HG03060 (cell line): ENCODE results near the gene TMEM217.

Experiments used
- ATAC-seq: cut with Tn5 transposase; IDR thresholded peaks from one replicate; pipeline ENCODE4 v1.9.1; 2021; ENCODE audit warnings: low read depth, moderate number of reproducible peaks; ENCODE audit not compliant: unreplicated experiment

The TMEM217 gene

GRCh38 chr6:37280162-37280887 lies 22.4 kb upstream of the TMEM217 start:
- no peak for ATAC-seq

DNA sequence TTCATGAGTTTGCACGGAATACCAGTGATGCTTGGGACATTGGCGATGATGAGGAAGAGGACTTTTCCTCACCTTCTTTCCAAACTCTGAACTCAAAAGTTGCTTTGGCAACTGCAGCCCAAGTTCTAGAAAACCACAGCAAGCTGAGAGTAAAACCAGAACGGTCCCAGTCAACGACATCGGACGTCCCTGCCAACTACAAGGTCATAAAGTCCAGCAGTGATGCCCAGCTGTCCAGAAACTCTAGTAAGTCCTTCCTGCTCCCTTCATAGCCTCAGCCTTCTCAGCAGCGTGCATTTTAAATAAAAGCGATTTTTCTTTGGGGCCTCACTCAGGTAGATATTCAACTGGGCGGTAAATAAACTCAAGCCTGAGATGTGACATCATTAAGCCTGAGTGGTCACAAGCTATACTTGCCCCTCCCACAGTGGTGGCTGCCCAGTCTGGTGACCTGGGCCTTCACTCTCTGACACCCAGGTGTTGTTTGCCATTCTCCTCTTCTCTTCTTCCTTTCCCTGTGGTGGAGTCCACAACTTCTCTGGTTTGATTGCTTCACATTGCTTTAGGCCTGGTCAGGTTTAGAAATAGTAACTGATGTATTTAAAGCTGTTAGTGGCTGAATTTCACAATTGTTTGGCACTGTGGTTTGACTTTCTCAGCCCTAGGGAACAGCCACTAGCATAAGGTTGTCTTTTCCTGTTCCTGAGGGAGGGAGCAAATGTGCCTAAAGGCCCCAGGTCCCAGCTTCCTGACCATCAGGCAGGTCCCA lies 21.6 kb upstream of the TMEM217 start:
- ATAC-seq = no peak

- no peak for ATAC-seq
These were observed 19.1 kb upstream of the TMEM217 start for GRCh38 chr6:37277001-37277409.

DNA sequence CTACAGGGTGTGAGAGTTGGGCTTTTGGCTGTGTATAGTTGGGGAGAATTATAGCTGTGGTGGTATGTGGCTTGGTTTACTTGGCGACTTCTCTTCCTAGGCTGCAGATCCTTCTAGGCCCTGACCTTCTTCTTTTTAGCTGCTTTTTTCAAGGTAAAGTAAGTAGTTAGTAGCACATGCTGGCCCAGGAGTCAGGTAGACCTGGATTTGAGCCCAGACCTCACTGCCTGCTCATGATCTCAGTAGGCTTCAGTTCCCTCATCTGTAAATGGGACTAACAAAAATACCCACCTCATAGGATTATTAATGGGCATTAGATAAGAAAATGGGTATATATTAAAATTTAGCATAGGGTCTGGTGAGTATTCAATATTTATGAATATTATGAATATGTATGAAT lies 17.4 kb upstream of the TMEM217 start:
- ATAC-seq = no peak

GRCh38 chr6:37273690-37274089 lies 15.7 kb upstream of the TMEM217 start:
- no peak for ATAC-seq

DNA sequence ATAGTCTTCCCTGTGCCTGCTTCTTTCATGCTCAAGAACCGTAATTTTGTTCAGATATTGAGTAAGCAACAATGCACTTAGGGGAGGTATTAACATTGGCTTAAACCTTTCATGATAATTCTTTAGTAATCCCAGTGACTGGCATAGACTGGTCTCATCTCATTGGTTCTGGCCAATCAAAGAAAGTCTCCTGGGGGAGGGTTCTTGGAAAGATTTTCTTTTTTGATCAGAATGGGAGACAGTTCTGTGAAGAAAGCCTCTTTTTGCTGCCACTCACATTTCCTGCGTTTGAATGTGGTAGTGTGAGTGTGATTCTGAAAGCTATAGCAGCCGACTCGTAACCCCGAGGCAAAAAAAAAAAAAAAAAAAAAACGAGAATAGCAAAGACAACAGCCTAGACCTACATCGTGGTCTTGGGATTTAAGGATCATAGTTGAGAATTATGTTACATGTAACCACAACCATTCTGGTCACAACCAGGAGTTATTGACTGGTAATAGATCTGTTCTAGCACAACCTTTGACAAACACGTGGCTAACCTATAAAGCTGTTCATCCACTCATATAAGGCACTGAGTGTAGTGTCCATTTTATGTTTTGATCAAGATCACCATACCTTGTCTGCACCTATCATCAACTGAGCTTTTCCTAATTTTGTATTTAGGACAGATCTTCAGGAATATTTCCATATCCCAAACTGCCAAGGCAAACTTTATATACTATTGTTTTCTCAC lies 15.1 kb upstream of the TMEM217 start:
- no peak for ATAC-seq

DNA sequence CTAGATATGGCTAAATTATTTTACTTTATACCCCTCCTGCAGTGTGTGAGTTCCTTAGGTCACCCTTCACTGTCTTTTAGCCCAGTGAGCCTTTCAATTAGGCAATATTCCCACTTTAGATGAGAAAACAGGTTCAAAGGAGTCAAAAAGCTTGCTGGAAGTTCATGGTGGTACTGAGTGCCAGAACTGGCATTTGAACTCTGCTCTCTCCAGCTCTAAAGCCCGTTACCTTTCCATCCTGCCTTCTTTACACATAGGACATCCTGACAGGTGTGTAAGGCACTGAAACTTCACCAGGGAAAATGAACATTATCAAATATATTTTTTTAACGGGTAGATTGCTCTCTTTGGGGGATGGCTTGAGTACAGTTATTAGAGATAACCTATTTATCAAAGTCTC lies 11.2 kb upstream of the TMEM217 start:
- ATAC-seq = no peak

GRCh38 chr6:37265860-37266259 lies 7.9 kb upstream of the TMEM217 start:
- no peak for ATAC-seq

DNA sequence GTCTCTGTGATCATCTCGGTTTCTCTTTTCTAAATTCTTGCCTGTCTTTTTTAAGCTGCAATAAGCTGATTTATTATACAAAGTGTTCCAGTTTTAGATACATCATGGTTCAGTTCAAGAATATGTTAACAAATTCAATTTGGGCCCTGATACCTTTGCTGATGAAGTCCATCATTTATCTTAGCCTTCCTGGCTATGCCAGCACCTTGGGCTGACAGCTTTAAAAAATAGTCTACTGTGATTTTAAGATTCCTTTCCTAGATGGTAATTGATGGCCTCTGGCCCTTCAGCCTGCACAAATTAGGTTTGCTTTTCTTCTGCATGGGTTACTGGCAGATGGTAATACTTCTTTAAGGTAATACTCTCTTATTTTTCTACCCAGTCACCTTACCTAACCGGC lies 7.1 kb upstream of the TMEM217 start:
- no peak for ATAC-seq

DNA sequence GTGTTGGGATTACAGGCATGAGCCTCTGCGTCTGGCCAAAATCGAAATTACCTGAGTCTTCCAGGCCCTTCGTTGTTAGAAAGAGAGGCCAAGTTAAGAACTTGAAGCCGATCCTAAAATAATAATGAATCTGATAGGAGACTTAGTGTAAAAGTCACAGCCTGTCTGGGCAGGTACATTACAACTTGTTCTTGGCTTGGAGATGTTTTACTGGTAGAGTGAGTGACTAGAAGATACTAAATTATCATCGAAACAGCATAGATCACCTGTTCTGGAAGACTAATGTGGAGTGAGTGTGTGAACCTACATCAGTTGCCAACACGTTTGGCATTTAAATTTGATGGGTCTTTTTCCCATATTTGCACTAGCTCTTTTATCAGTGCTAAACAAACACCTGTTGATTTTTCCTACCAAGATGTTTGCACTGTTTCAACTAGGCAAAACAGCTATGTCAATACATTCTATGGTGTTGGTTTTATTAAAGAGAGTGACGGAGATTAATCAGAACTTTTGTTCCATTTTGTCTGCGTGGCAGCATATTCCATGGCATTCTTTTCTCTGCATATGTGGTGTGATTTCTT lies 4.6 kb upstream of the TMEM217 start:
- no peak for ATAC-seq

DNA sequence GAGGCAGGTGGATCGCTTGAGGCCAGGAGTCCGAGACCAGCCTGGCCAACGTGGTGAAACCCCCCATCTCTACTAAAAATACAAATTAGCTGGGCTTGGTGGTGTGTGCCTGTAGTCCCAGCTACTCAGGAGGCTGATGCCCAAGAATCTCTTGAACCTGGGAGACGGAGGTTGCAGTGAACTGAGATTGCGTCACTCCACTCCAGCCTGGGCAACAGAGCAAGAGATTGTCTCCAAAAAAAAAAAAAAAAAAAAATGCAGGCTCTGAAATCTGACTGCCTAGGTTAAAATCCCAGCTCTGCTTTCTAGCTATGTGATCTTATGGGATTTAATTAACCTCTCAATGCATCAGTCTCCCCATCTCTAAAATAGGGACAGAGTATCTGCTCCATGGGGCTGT lies 3.3 kb upstream of the TMEM217 start:
- ATAC-seq = no peak

- no peak for ATAC-seq
These were observed 2.5 kb upstream of the TMEM217 start for GRCh38 chr6:37260444-37260843.

DNA sequence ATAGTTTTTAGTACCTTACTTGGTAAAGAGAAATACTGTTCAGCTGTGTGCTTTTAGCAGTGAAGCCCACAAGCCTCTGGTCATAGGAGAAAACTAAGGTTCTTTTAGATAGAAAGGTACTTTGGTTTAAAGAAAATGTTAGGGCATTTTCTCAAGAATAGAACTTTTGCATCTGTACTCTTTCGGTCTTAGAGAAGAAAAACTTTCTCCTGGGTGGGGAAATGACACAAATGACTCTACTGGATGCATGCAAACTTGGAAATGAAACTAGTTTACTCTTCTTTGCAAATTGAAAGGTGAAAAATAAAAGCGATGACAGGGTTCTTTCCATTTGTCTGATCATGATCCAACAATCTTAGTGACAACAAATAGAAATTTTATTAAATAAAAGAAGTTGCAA lies 2.1 kb upstream of the TMEM217 start:
- no peak for ATAC-seq

DNA sequence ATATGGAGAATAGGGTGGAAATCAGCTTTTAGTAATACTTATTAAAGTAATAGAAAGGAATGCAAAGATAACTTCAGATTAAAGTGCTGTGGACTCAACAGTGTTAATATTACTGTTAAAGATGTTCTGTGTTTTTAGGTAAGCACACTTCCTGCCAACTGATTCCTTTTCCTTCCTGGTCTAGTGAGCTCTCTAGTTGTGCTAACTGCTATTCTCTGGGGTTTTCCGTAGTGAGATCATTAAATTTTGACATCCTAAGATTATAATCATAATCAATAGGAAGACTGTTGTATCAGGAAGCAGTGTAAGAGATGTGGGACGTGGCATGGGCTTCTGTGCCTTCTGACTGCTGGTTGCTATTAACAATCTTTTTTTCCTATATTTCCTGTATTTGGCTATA lies 1.2 kb upstream of the TMEM217 start:
- ATAC-seq = no peak

GRCh38 chr6:37258405-37259105 lies 611 bp upstream of the TMEM217 start:
- no peak for ATAC-seq

GRCh38 chr6:37257320-37257633 lies 667 bp downstream of the TMEM217 start:
- no peak for ATAC-seq

DNA sequence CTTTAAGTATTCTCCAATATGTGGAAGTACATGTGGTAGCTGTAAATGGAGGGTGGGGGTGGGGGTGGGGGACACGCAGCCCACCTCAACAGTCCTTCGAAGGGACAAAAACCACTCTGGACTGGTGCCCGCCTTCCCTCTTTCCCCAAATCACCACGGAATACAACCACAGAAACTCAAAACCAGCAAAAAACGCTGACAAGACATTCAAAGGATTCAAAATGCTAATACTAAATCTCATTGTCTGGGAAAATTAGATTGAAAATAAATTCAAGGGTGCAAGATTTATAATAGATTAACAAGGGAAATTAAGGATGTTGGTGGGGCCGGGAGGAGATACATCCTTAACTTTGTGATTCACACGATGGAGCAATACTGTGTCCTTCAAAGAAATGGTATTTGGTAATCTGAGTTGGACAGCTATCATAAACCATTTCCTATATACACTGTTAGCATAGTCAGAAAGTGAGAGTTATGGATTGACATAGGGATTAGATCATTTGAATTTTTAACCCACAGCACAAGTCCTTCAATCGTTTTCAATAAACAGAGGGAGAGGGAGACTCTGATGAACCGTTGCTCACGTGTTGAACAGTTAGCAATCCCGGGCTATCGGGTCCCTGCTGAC lies 1.1 kb downstream of the TMEM217 start:
- ATAC-seq = no peak

- no peak for ATAC-seq
These were observed 3.1 kb downstream of the TMEM217 start for GRCh38 chr6:37254881-37255280.

- ATAC-seq = no peak
These were observed 4.4 kb downstream of the TMEM217 start for GRCh38 chr6:37253486-37254007.

GRCh38 chr6:37251211-37251780 lies 6.6 kb downstream of the TMEM217 start:
- no peak for ATAC-seq
